ENCODE data around the gene ADAMTS15. TPM values are rescaled to one million over a fixed set of nuclear protein-coding genes. Genes with fewer than 3 reads are reported as not detected.

Gene ADAMTS15
- total and polyA plus RNA-seq, 2 of the 4 experiments (the other 2 are of a cell fraction) = 3.0 to 5.0 TPM

GRCh38 chr11:130416906-130417305 is 31.5 kb upstream of the ADAMTS15 start:
- no TSS peak for BruUV-seq (replicated peaks)

More at GRCh38 chr11:130416906-130417305, 31.5 kb upstream of the ADAMTS15 start:
- no peak overlapping the region for H2BK120ac ChIP-seq (ENCODE audit: low read depth, low read length)
- H3K4me3 ChIP-seq (ENCODE audit: insufficient read depth, low read depth, low read length) = no peak overlapping the region
- no peak overlapping the region for H3K18ac ChIP-seq (ENCODE audit: low read depth, low read length)
- peaks cover 6% of the 10 kb centered on the region; the same call in 1 of the 2 replicates for H4K20me1 ChIP-seq (ENCODE audit: insufficient read depth, low read length)
- in situ Hi-C loops (cut with MboI; ENCODE audit: low sequenced_read_pairs) (loop anchor here (25.0 kb wide), 2 partner anchors 1470 to 1645 kb away; no protein-coding TSS in a partner anchor), dilution Hi-C loops (cut with HindIII; ENCODE audit: low sequenced_read_pairs, unreplicated experiment) (no loop called here), intact Hi-C loops (cut with micrococcal nuclease) (no loop called here)
- H2AFZ ChIP-seq (replicated peaks; ENCODE audit: low read length, poor library complexity) = no peak overlapping the region
- H3K23ac ChIP-seq (ENCODE audit: low read depth, low read length) = no peak overlapping the region
- peak overlapping the region; percentile 56; the same call in 1 of the 2 replicates for H2AK5ac ChIP-seq (ENCODE audit: low read depth, low read length)
- no peak overlapping the region for H2BK5ac ChIP-seq (ENCODE audit: low read depth, low read length, poor library complexity, severe bottlenecking)
- no peak overlapping the region for H3K14ac ChIP-seq (replicated peaks; ENCODE audit: low read depth, low read length)
- no peak overlapping the region for H2BK15ac ChIP-seq (ENCODE audit: low read depth, low read length)
- DNase-seq = no peak
- TF ChIP-seq, protein P1, sequence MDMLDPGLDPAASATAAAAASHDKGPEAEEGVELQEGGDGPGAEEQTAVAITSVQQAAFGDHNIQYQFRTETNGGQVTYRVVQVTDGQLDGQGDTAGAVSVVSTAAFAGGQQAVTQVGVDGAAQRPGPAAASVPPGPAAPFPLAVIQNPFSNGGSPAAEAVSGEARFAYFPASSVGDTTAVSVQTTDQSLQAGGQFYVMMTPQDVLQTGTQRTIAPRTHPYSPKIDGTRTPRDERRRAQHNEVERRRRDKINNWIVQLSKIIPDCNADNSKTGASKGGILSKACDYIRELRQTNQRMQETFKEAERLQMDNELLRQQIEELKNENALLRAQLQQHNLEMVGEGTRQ (IDR thresholded peaks at IDR 0.05; ENCODE audit: low read depth, low read length) = no peak
- TF ChIP-seq RAD21 (IDR thresholded peaks at IDR 0.05; ENCODE audit: low read length) (no peak), MAFK (IDR thresholded peaks at IDR 0.05; ENCODE audit: low read depth, low read length) (no peak)
- H3K27me3 ChIP-seq (ENCODE audit: control insufficient read depth, insufficient read depth, low read length) = no peaks in the 10 kb centered on the region
- ChIA-PET POLR2A (ENCODE audit: unreplicated experiment) (no interaction called here), CTCF (interaction anchor here (0.7 to 0.8 kb wide), 3 partner anchors 10 to 30 kb away, joined by 3 to 5 read pairs (median 3); no protein-coding TSS in a partner anchor)
- no peak overlapping the region for H4K8ac ChIP-seq (ENCODE audit: low read depth in 2 of 2, low read length in 2 of 2)
- H3K9me3 ChIP-seq (ENCODE audit: control insufficient read depth, insufficient read depth, low read length) = no peaks in the 10 kb centered on the region
- no peak overlapping the region for H3K4ac ChIP-seq (ENCODE audit: low read depth, low read length)
- no peak overlapping the region for H3K27ac ChIP-seq (ENCODE audit: insufficient read depth, low read length)
- H4K91ac ChIP-seq (ENCODE audit: insufficient read depth, low read depth, low read length) = 0 out of 2 replicates have a peak overlapping the region, but pooled peaks have one; percentile 2
- peaks cover 26% of the 10 kb centered on the region for H3K9me1 ChIP-seq (ENCODE audit: insufficient read depth, low read length)
- peaks cover 5% of the 10 kb centered on the region; the same call in 1 of the 2 replicates for H3K36me3 ChIP-seq (ENCODE audit: control insufficient read depth, insufficient read depth, low read length)
- H3K4me2 ChIP-seq (ENCODE audit: low read depth, low read length) = no peak overlapping the region
- no peak overlapping the region for H4K5ac ChIP-seq (ENCODE audit: low read depth, low read length)
- no peak overlapping the region for H2BK20ac ChIP-seq (ENCODE audit: low read depth, low read length)
- H3K79me1 ChIP-seq (ENCODE audit: low read depth in 1 of 2, low read length in 2 of 2) = no peaks in the 10 kb centered on the region
- no CpG with 5 or more reads among the region's 11 CpGs for WGBS, 2 experiments (ENCODE audit: extremely low coverage in 2 of 2, insufficient read length in 1 of 2)
- no peak overlapping the region for H3K9ac ChIP-seq (ENCODE audit: low read depth, low read length)
- peaks cover 43% of the 10 kb centered on the region for H3K4me1 ChIP-seq (ENCODE audit: control insufficient read depth, insufficient read depth, low read length)
- H3K56ac ChIP-seq (ENCODE audit: extremely low read depth, insufficient read depth, low read length) = no peak overlapping the region
- no peak overlapping the region for H2AK9ac ChIP-seq (replicated peaks; ENCODE audit: low read depth, low read length, poor library complexity)
- no peak for ATAC-seq (ENCODE audit: low read depth)

All from IMR-90 (cell line).